Measurements from ENCODE around the gene POMGNT2. TPM values are rescaled to one million over a fixed set of nuclear protein-coding genes. Genes with fewer than 3 reads are reported as not detected.

POMGNT2 gene
- total RNA-seq, 4 donors from 2014 or later: 16.5 to 27.6 (median 23.5) TPM

GRCh38 chr3:43093974-43094373, 11.9 kb downstream of the POMGNT2 start:
- DNase-seq (ENCODE audit: low spot score in 2 of 2): no peak
- intact Hi-C loops (cut with DNase I; ENCODE audit: low total_unique reads): no loop called here
- TF ChIP-seq CTCF (IDR thresholded peaks at IDR 0.05) (no peak), POLR2A (IDR thresholded peaks at IDR 0.05) (no peak)
- H3K4me3 ChIP-seq (ENCODE audit: low read depth, poor library complexity, severe bottlenecking): no peak overlapping the region
- WGBS, 2 donors: 83 to 89% methylated on average over 2 of the region's 2 CpGs

- 60 to 62% methylated on average over 1 of the region's 1 CpG for WGBS, 2 donors
- intact Hi-C loops (cut with DNase I; ENCODE audit: low total_unique reads): no loop called here
- no peak overlapping the region for H3K4me3 ChIP-seq (ENCODE audit: low read depth, poor library complexity, severe bottlenecking)
Measured at GRCh38 chr3:43093006-43093405, 12.9 kb downstream of the POMGNT2 start.

GRCh38 chr3:43091481-43091880, 14.4 kb downstream of the POMGNT2 start:
- intact Hi-C loops (cut with DNase I; ENCODE audit: low total_unique reads): no loop called here
- 95 to 97% methylated on average over 4 of the region's 4 CpGs for WGBS, 2 donors
- no peak for DNase-seq (ENCODE audit: low spot score in 2 of 2)
- TF ChIP-seq CTCF (IDR thresholded peaks at IDR 0.05) (no peak), POLR2A (IDR thresholded peaks at IDR 0.05) (no peak)
- no peak overlapping the region for H3K4me3 ChIP-seq (ENCODE audit: low read depth, poor library complexity, severe bottlenecking)

More at GRCh38 chr3:43093006-43093405, 12.9 kb downstream of the POMGNT2 start:
- DNase-seq (ENCODE audit: low spot score in 2 of 2): no peak
- TF ChIP-seq CTCF (IDR thresholded peaks at IDR 0.05) (no peak), POLR2A (IDR thresholded peaks at IDR 0.05) (no peak)

GRCh38 chr3:43090238-43090637, 15.6 kb downstream of the POMGNT2 start:
- H3K4me3 ChIP-seq (ENCODE audit: low read depth, poor library complexity, severe bottlenecking): no peak overlapping the region
- no peak for TF ChIP-seq CTCF (IDR thresholded peaks at IDR 0.05)
- no peak for TF ChIP-seq POLR2A (IDR thresholded peaks at IDR 0.05)
- intact Hi-C loops (cut with DNase I; ENCODE audit: low total_unique reads): no loop called here
- DNase-seq (ENCODE audit: low spot score in 2 of 2): no peak
- WGBS, 2 donors: 94 to 99% methylated on average over 3 of the region's 3 CpGs

- intact Hi-C loops (cut with DNase I; ENCODE audit: low total_unique reads): no loop called here
- no peak for DNase-seq (ENCODE audit: low spot score in 2 of 2)
- H3K4me3 ChIP-seq (ENCODE audit: low read depth, poor library complexity, severe bottlenecking): no peak overlapping the region
- TF ChIP-seq POLR2A (IDR thresholded peaks at IDR 0.05): no peak
- TF ChIP-seq CTCF (IDR thresholded peaks at IDR 0.05): no peak
- 97 to 98% methylated on average over 4 of the region's 4 CpGs for WGBS, 2 donors
Measured at GRCh38 chr3:43089081-43089480, 16.8 kb downstream of the POMGNT2 start.

GRCh38 chr3:43087249-43087776, 18.6 kb downstream of the POMGNT2 start:
- intact Hi-C loops (cut with DNase I; ENCODE audit: low total_unique reads): no loop called here
- no peak for TF ChIP-seq POLR2A (IDR thresholded peaks at IDR 0.05)
- TF ChIP-seq CTCF (IDR thresholded peaks at IDR 0.05): no peak

More at GRCh38 chr3:43087249-43087776, 18.6 kb downstream of the POMGNT2 start:
- no peak overlapping the region for H3K4me3 ChIP-seq (ENCODE audit: low read depth, poor library complexity, severe bottlenecking)
- no peak for DNase-seq (ENCODE audit: low spot score in 2 of 2)
- WGBS, 2 donors: 94 to 98% methylated on average over 5 of the region's 5 CpGs
